NCI-H2196 treated with DMSO at 0.1 percent for 48 hours (cell line): ENCODE results near the gene CREM.
A peak's percentile ranks its signal among the peaks of the same experiment; 100 is the strongest.
"Not testable (repeated sequence)": the region's sequence is repeated elsewhere in the genome, so short reads cannot be mapped to it uniquely, and the experiment has no call there.

ENCODE experiments used
- DNase-seq: peaks from one replicate; lab custom pipeline; 2025; ENCODE audit not compliant: unreplicated experiment; lab: John Stamatoyannopoulos, UW

CREM gene

GRCh38 chr10:35192645-35193249 lies 66.1 kb downstream of the CREM start:
- no peak for DNase-seq

GRCh38 chr10:35194471-35194870 lies 67.8 kb downstream of the CREM start:
- no peak for DNase-seq

- no peak for DNase-seq
Measured at GRCh38 chr10:35194906-35195305, 68.3 kb downstream of the CREM start.

DNA sequence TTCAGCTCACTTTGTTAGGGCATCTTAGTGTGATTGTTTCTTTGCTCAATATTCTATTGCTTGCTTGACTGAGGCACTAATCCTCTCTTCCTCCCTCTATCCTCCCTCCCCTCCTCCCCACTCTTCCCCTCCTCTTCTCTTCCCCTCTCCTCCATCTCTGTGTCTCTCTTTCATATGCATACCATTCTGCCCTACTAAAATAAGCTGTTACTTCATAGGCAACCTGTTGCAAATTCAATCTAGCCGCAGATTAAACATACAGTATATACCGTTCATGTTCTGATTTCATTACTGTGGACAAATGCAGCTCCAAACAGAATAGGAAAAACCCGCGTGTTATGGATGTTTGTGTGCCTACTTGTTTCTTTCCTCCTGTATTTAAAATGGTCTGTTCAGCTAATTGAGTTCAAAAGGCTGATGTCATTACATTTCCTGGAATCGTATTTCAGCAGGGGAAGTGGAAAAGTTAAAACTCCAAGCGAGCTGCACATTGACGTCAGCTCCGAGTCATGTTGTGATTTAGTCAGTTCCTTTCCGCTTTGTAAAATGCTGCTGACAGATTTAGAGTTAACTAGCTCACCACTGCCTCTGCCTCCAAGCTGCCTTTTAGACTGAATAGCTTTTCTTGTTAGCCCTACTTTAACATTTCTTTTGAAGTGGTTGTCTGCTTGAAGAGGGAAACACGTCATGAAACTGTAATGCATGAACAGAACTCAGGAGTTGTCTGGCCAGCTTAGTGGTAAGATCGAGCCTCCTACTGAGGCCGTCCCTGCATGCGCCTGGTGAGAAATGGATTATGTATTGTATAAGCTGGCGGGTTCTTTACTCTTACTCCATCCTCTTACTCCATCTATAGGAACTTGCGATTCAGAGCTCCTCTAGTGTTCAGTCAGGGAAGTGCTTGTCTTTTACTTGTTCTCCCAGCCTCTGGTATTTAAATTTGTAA lies 69.0 kb downstream of the CREM start:
- peak; percentile 21 for DNase-seq

GRCh38 chr10:35200487-35200886 lies 73.8 kb downstream of the CREM start:
- DNase-seq = no peak

DNA sequence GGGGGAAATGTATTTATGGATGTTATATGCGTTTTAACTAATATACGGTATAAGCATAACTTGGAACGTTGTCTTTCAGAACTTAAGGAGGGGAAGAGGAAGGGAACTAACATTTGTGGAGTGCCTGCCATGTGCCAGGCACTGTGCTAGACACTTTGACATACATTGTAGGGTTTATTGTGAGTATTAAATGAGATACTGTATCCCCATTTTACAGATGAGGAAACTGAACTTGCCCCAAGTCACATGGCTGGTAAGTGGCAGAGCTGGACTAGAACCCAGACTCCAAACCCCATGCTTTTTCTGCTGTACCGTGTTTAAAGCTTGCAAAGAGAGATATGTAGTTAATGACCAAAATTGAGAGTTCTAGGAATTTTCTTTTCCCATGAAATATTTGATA lies 74.6 kb downstream of the CREM start:
- no peak for DNase-seq

GRCh38 chr10:35202050-35202449 lies 75.4 kb downstream of the CREM start:
- DNase-seq = no peak

GRCh38 chr10:35203745-35204144 lies 77.1 kb downstream of the CREM start:
- no peak for DNase-seq

DNA sequence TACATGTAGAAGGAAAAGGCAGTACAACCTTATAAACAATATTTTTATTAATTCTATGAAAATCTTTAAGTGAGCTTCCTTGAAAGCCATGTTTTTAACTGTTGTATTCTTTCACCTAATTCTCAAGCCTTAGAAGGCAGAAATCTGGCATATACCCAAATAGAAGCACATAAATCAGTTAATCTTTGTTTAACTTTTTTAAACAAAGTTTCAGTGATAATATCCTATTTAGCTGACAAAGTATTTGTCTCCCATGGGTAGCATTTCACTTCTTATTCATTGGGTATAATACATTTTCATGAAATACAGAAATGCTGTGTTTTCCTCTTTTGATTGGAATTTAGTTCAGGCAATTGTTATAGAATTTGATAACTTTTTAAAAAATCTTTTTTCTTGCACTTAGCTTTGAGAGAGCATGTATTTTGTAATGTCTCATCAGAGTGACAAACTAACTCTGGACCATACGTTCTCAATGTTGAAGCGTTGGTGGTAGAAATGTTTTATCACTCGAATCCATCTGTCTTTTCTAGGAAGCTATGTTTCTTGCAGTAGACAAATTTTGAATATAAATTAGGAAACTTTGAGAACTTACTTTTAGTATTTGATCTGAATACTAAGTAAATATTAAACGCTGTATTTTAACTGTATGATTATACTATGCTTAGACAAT lies 78.1 kb downstream of the CREM start:
- no peak for DNase-seq

GRCh38 chr10:35206274-35206673 lies 79.6 kb downstream of the CREM start:
- DNase-seq = no peak

- DNase-seq = no peak
Measured at GRCh38 chr10:35208536-35208935, 81.9 kb downstream of the CREM start.

GRCh38 chr10:35208949-35209613 lies 82.4 kb downstream of the CREM start:
- DNase-seq = no peak

GRCh38 chr10:35210961-35211360 lies 84.3 kb downstream of the CREM start:
- DNase-seq = no peak

DNA sequence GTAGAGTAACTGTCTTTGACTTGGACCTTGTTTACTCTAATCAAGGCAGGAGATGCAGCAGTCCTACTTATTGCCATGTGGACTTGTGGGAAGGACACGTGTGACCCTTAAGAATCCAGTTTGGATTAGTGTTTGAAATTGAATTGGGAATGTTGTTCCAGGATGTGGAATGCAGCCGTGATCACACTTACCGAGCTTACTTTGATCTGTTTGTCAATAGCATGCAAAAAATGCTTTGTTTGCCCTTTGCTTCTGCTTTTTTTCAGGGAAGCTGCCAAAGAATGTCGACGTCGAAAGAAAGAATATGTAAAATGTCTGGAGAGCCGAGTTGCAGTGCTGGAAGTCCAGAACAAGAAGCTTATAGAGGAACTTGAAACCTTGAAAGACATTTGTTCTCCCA lies 84.7 kb downstream of the CREM start:
- DNase-seq = no peak

- DNase-seq = no peak
Measured at GRCh38 chr10:35212856-35213255, 86.2 kb downstream of the CREM start.

- DNase-seq = no peak
Measured at GRCh38 chr10:35213699-35214098, 87.1 kb downstream of the CREM start.

- DNase-seq = no peak
Measured at GRCh38 chr10:35214607-35215020, 88.0 kb downstream of the CREM start.

DNA sequence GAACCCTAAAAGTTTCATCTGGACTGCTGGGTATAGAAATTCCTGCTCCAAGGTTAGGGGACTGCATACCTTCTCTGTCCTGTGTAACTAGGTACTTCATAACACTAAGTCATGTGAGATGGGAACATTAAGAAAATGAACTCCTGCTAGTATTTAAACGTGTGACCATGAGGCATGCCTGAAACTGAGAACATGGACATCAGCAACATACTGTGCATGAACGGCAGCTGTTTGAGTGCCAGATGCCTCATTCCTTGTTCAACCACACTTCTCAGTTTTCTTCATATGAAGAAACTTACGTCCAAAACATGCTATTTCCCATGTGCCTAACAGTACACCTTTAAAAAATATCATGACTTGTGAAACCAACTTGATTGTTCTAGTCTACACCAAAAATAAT lies 88.5 kb downstream of the CREM start:
- DNase-seq = no peak

- no peak for DNase-seq
Measured at GRCh38 chr10:35216303-35216905, 89.8 kb downstream of the CREM start.

GRCh38 chr10:35216956-35217355 lies 90.3 kb downstream of the CREM start:
- DNase-seq = not testable (repeated sequence)

GRCh38 chr10:35217455-35217854 lies 90.8 kb downstream of the CREM start:
- no peak for DNase-seq
